GM18858 (cell line): Measurements from ENCODE around the gene OXSM.

ENCODE experiments used
- ATAC-seq: cut with Tn5 transposase; IDR thresholded peaks from one replicate; pipeline ENCODE4 v1.9.1; 2021; ENCODE audit not compliant: unreplicated experiment

Gene OXSM

DNA sequence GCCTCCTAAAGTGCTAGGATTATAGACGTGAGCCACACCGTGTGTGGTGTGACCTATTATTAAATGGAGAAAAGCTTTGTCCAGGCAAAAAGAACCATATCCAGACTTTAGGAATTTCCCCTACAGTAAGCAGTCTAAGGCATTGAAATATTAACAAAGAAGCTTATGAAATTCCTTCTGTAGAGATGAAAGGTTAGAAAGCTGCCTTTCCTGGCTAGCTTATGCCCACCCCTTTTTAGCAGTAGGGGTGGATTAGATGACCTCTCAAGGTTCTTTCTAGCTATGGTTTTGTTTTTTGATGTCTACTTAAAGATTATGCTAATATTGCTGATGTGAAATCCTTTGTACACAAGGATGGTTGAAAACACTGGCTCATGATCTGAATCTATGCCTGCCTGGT lies 13.9 kb downstream of the OXSM start:
- no peak for ATAC-seq

DNA sequence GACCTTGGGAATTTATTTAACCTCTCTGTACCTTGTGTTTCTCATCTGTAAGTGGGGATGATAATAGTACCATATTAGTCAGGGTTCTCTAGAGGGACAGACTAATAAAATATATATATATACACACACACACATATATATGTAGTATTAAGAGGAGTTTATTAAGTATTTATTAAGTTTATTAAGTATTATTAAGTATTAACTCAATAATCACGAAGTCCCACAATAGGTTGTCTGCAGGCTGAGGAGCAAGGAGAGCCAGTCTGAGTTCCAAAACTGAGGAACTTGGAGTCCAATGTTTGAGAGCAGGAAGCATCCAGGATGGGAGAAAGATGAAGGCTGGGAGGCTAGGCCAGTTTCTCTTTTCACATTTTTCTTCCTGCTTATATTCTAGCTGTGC lies 14.8 kb downstream of the OXSM start:
- no peak for ATAC-seq

GRCh38 chr3:25812644-25813043 lies 22.8 kb downstream of the OXSM start:
- no peak for ATAC-seq

GRCh38 chr3:25817107-25817506 lies 27.2 kb downstream of the OXSM start:
- ATAC-seq = peak; percentile 51

- no peak for ATAC-seq
Measured at GRCh38 chr3:25817638-25818037, 27.7 kb downstream of the OXSM start.

GRCh38 chr3:25818335-25818734 lies 28.4 kb downstream of the OXSM start:
- ATAC-seq = peak; percentile 30

DNA sequence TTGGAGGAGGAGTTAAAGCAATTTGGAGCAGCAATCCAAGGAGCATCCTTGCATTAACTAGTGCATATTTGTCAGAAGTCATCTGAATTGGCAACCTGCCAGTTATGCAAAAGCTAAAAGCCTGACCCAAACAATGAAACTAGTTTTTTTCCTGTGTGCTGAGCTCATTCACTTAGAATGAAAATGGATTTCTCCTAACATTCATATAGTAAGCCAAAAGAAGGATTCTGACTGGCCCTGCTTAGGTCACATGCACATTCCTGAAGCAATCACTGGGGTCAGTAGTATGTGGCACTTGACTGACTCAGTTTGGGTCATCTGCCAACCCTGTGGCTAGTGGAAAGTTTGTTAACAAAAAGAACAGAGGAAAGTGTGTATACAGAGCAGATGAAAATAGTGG lies 30.5 kb downstream of the OXSM start:
- ATAC-seq = no peak

DNA sequence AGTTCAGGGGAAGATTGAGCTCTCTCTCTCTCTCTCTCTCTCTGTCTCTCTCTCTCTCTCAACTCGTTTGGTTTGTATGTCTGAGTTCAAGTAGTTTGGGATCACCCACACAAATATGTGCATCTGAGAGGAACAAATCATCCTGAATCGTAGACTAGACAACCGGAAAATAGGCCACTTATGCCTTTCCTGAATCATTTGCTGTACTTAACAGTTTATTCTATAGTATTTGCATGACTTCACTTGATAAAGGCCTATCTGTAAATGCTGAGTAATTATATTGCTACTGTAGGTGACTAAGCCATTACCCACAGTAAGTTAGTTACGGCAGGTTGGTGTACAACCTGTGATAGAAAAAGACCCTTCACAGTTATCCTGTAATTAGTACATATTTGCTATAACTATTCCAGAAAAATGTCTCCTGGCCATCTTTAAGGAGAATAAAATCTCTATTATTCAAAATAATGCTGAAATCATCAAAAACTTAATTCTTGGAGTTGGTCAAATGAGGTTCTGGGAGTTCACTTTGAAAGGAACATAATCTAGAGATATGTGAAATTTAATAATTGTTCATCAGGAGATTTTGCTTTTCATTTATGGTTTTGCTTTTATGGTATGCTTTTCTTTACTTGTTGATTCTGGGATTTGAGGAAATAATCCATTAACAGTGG lies 31.1 kb downstream of the OXSM start:
- ATAC-seq = no peak

DNA sequence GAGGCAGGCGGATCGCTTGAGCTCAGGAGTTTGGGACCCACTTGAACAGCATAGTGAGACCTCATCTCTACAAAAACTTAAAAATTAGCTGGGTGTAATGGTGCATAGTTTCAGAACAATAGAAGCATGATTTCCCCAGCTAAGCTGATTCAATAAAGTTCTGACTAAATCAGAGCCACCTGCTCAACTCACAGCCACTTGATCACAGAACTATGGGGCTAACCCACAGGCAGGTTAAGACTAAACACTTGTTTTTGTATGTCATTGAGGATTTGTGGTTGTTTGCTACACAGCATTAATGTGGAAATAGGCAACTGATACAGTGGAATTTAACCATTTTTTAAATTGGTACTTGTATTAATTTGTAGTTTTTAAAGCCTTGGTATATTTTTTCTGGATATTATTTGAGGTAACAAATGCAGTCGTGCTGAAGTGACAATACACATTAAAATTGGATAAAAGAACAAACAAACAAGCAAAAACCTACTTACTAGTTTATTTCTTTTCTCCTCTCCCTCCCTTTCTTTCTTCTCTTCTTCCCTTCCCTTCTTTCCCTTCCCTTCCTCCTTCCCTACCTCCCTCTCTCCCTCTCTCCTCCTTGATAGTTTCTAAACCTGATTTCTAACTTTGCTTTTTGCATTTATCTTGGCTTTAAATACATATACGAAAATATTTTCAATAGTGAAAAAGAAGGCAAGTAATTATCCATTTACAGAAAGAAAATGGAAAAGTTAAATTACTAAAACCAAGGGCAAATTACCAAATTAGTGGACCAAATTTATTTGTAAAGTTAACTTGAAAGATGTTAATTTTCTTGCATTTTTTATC lies 32.1 kb downstream of the OXSM start:
- ATAC-seq = no peak

DNA sequence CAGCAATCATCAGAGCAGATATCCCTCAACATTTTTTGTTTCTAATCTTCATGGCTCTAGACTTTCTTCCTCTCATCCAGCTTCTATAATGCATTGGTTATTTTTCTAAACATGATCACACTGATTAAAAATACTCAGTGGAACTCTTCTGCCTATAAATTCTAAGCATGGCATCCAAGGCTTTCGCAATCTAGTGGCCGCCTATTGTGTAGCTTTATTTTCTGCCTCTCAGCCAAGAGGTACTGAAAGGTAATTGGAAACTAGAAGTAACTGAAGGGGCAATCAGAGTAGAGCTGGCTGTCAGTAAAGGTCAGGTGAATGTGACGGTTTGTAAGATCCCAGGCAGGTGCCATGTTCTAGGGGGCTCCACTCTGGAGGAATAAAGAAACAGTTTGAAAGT lies 33.4 kb downstream of the OXSM start:
- no peak for ATAC-seq

DNA sequence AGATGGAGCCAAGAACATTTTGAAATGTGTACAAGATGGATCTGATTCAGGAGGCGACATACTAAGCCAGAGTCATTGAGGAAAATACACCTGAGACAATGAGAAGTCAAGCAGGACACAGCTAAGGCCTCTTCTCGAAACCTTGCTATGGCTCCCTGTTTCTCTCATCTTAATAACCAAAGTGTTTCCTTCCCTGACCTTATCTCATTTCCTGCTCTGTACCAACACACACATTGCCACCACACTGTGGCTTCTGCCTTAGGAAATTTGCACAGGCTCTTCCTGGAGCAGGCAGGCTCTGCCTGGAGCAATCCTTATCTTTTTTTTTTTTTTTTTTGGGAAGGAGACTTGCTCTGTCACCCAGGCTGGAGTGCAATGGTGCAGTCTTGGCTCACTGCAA lies 36.6 kb downstream of the OXSM start:
- no peak for ATAC-seq

- ATAC-seq = no peak
Measured at GRCh38 chr3:25830373-25831280, 40.7 kb downstream of the OXSM start.

GRCh38 chr3:25831578-25831977 lies 41.7 kb downstream of the OXSM start:
- peak; percentile 34 for ATAC-seq

DNA sequence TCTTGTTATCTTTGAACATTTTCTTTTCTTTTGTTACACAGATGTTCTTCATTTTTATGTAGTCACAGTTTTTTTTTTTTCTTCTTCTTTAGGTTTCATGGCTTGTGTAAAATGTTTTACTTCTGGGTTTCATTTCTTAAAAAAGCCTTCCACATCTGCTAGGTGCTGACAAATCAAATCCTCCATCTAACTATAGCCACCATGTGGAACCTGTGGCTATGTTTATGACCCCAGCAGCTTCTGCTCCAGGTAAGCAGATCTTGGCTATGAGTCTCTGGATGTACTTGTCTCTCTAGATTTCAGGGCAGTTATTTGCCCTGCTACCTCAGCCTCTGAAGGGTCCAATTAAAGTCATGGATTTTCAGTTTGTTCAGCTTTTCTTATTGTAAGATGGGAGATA lies 44.5 kb downstream of the OXSM start:
- peak; percentile 75 for ATAC-seq

DNA sequence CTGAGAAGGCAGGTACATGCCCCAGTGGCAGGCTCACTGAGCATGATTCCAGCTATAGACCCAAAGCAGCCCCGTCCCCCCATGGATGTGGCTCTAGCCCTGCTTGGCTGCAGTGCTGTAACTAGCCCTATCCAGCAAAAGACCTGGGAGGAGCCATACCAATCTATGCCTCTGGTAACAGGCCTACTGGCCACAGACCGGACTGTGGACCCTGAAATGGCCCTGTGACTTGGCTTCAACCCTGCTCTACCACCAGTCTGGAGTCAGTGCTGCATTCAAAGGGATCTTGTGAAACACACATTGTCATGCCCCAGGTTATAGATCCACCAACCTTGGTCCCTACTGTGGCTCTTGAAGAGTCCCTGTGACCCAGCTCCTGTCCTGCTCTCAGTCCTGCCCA lies 46.7 kb downstream of the OXSM start:
- ATAC-seq = no peak

DNA sequence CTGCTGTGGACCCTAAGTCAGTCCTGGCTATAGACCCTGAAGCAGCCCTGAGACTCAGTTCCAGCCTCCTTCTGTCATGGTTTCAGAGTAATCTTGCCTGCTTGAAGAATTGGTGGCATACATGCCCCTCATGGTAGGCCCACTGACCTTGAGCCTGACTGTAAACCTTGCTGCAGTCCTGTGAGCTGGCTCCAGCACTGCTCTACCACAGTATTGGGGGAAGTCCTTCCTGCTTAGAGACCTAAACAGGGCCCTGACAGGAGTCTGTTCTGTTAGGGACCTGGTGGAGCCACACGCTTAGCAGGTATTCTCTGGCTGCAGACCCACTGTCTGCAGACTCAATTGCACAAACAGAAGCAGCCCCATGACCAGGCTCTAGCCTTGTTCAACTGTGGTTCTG lies 47.1 kb downstream of the OXSM start:
- ATAC-seq = no peak

GRCh38 chr3:25840099-25840498 lies 50.2 kb downstream of the OXSM start:
- ATAC-seq = no peak

- no peak for ATAC-seq
Measured at GRCh38 chr3:25843332-25843731, 53.4 kb downstream of the OXSM start.
